ENCODE results near the gene GRID1.

GRCh38 chr10:86390337-86391120, 23.9 kb upstream of the GRID1 start:
- TF ChIP-seq CTCF (IDR thresholded peaks at IDR 0.05): no peak
- TF ChIP-seq POLR2A (IDR thresholded peaks at IDR 0.05): no peak
- TF ChIP-seq POLR2AphosphoS5 (IDR thresholded peaks at IDR 0.05; ENCODE audit: insufficient read depth in 1 of 2, low read depth in 1 of 2): no peak
